NCI-H69 (cell line): ENCODE data around the gene AFMID.

Source experiments
- DNase-seq: peaks from one replicate; lab custom pipeline; 2025; lab: John Stamatoyannopoulos, UW

Gene AFMID

GRCh38 chr17:78154903-78155811, 32.0 kb upstream of the AFMID start:
- no peak for DNase-seq

- DNase-seq, result no peak
Measured at GRCh38 chr17:78159575-78160158, 27.5 kb upstream of the AFMID start.

GRCh38 chr17:78163881-78164747, 23.0 kb upstream of the AFMID start:
- DNase-seq, result no peak

- no peak for DNase-seq
Measured at GRCh38 chr17:78164748-78165607, 22.2 kb upstream of the AFMID start.

- peak; percentile 59 for DNase-seq
Measured at GRCh38 chr17:78166416-78166815, 20.7 kb upstream of the AFMID start.

- peak; percentile 92 for DNase-seq
Measured at GRCh38 chr17:78168242-78168902, 18.8 kb upstream of the AFMID start, which contains the start of gene SYNGR2. Gene SYNGR2 (plus strand): TSS chr17:78168581. CDS start chr17:78168617, 36 bp downstream.

GRCh38 chr17:78168903-78169793, 18.0 kb upstream of the AFMID start:
- DNase-seq, result peak; percentile 49

- DNase-seq, result no peak
Measured at GRCh38 chr17:78170692-78171590, 16.2 kb upstream of the AFMID start.

- peak; percentile 85 for DNase-seq
Measured at GRCh38 chr17:78171591-78172248, 15.4 kb upstream of the AFMID start.

GRCh38 chr17:78172249-78173051, 14.7 kb upstream of the AFMID start:
- DNase-seq, result peak; percentile 85

GRCh38 chr17:78173097-78173715, 14.0 kb upstream of the AFMID start:
- no peak for DNase-seq

- no peak for DNase-seq
Measured at GRCh38 chr17:78174346-78174869, 12.8 kb upstream of the AFMID start.

- peak; percentile 48 for DNase-seq
Measured at GRCh38 chr17:78174870-78175642, 12.1 kb upstream of the AFMID start.

GRCh38 chr17:78175643-78175981, 11.6 kb upstream of the AFMID start:
- DNase-seq, result no peak

- DNase-seq, result peak; percentile 70
Measured at GRCh38 chr17:78176548-78177025, 10.6 kb upstream of the AFMID start.

- no peak for DNase-seq
Measured at GRCh38 chr17:78179372-78179771, 7.8 kb upstream of the AFMID start.
